GM18499 (cell line): Measurements from ENCODE around the gene RASGRP1.
A peak's percentile ranks its signal among the peaks of the same experiment; 100 is the strongest.
"Not testable (repeated sequence)": the region's sequence is repeated elsewhere in the genome, so short reads cannot be mapped to it uniquely, and the experiment has no call there.

Experiments
- ATAC-seq: cut with Tn5 transposase; IDR thresholded peaks from one replicate; pipeline ENCODE4 v1.9.1; 2021; ENCODE audit warnings: moderate number of reproducible peaks; ENCODE audit not compliant: insufficient read depth, unreplicated experiment

The RASGRP1 gene

GRCh38 chr15:38564557-38565286, at the start of gene RASGRP1:
RASGRP1 (minus strand) TSS chr15:38564814; CDS start chr15:38564628, 186 bp downstream.
- peak; percentile 29 for ATAC-seq

- ATAC-seq: no peak
Observed at GRCh38 chr15:38613085-38613484, 48.5 kb upstream of the RASGRP1 start.

GRCh38 chr15:38612159-38612863, 47.7 kb upstream of the RASGRP1 start:
- ATAC-seq: no peak

- no peak for ATAC-seq
Observed at GRCh38 chr15:38611228-38611627, 46.6 kb upstream of the RASGRP1 start.

GRCh38 chr15:38610748-38611147, 46.1 kb upstream of the RASGRP1 start:
- no peak for ATAC-seq

GRCh38 chr15:38609097-38609738, 44.6 kb upstream of the RASGRP1 start:
- ATAC-seq: no peak

GRCh38 chr15:38608682-38609081, 44.1 kb upstream of the RASGRP1 start:
- no peak for ATAC-seq

- no peak for ATAC-seq
Observed at GRCh38 chr15:38605744-38606143, 41.1 kb upstream of the RASGRP1 start.

- ATAC-seq: no peak
Observed at GRCh38 chr15:38603672-38604071, 39.1 kb upstream of the RASGRP1 start.

- no peak for ATAC-seq
Observed at GRCh38 chr15:38602910-38603670, 38.5 kb upstream of the RASGRP1 start.

GRCh38 chr15:38600236-38600635, 35.6 kb upstream of the RASGRP1 start:
- no peak for ATAC-seq

- ATAC-seq: no peak
Observed at GRCh38 chr15:38598749-38599148, 34.1 kb upstream of the RASGRP1 start.

- ATAC-seq: no peak
Observed at GRCh38 chr15:38597219-38597800, 32.7 kb upstream of the RASGRP1 start.

- no peak for ATAC-seq
Observed at GRCh38 chr15:38593524-38593923, 28.9 kb upstream of the RASGRP1 start.

- no peak for ATAC-seq
Observed at GRCh38 chr15:38589502-38589901, 24.9 kb upstream of the RASGRP1 start.

- no peak for ATAC-seq
Observed at GRCh38 chr15:38588672-38589071, 24.1 kb upstream of the RASGRP1 start.

- no peak for ATAC-seq
Observed at GRCh38 chr15:38587214-38587613, 22.6 kb upstream of the RASGRP1 start.

- ATAC-seq: not testable (repeated sequence)
Observed at GRCh38 chr15:38586005-38586404, 21.4 kb upstream of the RASGRP1 start.

GRCh38 chr15:38578626-38579025, 14.0 kb upstream of the RASGRP1 start:
- no peak for ATAC-seq

GRCh38 chr15:38577424-38577987, 12.9 kb upstream of the RASGRP1 start:
- no peak for ATAC-seq
